ENCODE results near the gene CD27. TPM values are rescaled to one million over a fixed set of nuclear protein-coding genes. Genes with fewer than 3 reads are reported as not detected.

Gene CD27
- total RNA-seq, 1 donor from 2014 or later = not detected

DNA sequence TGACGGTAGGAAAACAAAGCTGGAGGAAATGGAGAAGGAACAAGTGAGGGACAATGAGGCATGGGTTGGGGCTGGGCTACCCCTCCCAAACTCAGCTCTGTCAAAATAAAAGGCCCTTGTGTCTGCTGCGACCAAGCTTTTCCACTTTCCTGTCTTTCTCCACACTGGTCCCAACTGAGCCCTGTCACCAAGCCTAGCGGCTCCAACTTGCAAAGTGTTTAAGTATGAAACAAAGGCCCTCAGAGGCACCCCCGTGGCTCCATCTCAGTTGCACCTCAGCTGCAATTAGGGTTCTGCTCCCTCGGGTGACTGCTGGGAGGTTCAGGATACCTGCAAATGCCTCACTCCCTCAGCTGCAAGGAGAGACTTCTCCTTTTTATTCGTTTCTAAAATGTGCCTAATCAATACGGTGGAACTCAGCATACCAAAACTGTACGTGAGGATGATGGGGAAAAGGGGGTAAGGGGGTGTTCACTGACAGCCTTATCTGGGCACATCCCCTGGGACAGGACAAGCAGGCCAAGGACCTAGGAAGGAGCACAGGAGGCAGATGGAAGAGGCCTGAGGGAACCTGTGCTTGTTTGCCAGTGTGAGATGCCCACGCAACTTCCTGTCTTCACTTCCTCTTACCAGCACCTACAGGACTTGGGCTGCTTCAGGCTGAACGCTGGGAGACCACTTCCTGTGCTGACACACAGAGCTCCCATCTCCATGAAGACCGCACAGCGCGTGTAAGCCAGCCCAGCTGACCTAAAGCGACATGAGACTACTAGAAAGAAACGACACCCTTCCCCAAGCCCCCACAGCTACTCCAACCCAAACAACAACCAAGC is 16.9 kb downstream of the CD27 start:
- Histone ChIP-seq H3K79me2 (ENCODE audit: low read depth) (no peaks in the 10 kb centered on the region), H3K27me3 (no peaks in the 10 kb centered on the region), H3K27ac (no peak overlapping the region), H3K4me2 (no peak overlapping the region), H3K36me3 (no peaks in the 10 kb centered on the region), H3F3A (ENCODE audit: low read depth) (peaks cover 7% of the 10 kb centered on the region), H3K9ac (no peak overlapping the region), H2AFZ (replicated peaks) (no peak overlapping the region), H3K4me1 (no peaks in the 10 kb centered on the region), H4K20me1 (ENCODE audit: low read depth) (no peaks in the 10 kb centered on the region), H3K4me3 (no peak overlapping the region), H3K9me3 (ENCODE audit: low read depth) (no peaks in the 10 kb centered on the region)
- no peak for DNase-seq (ENCODE audit: low spot score)
- no peaks in the 10 kb centered on the region for H3K9me3 Mint-ChIP-seq
- no peak overlapping the region for H3K4me3 Mint-ChIP-seq
- H3K27ac Mint-ChIP-seq = peak overlapping the region; percentile 43
- TF ChIP-seq EZH2 (IDR thresholded peaks at IDR 0.05) = no peak
- TF ChIP-seq, protein P1, sequence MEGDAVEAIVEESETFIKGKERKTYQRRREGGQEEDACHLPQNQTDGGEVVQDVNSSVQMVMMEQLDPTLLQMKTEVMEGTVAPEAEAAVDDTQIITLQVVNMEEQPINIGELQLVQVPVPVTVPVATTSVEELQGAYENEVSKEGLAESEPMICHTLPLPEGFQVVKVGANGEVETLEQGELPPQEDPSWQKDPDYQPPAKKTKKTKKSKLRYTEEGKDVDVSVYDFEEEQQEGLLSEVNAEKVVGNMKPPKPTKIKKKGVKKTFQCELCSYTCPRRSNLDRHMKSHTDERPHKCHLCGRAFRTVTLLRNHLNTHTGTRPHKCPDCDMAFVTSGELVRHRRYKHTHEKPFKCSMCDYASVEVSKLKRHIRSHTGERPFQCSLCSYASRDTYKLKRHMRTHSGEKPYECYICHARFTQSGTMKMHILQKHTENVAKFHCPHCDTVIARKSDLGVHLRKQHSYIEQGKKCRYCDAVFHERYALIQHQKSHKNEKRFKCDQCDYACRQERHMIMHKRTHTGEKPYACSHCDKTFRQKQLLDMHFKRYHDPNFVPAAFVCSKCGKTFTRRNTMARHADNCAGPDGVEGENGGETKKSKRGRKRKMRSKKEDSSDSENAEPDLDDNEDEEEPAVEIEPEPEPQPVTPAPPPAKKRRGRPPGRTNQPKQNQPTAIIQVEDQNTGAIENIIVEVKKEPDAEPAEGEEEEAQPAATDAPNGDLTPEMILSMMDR (IDR thresholded peaks at IDR 0.05) = no peak
- no peak for TF ChIP-seq EZH2phosphoT487 (IDR thresholded peaks at IDR 0.05)
- H3K27me3 Mint-ChIP-seq (ENCODE audit: insufficient read depth, low read depth) = peaks cover 4% of the 10 kb centered on the region
- H3K36me3 Mint-ChIP-seq = peaks cover 11% of the 10 kb centered on the region
- peaks cover 3% of the 10 kb centered on the region for H3K4me1 Mint-ChIP-seq

DNA sequence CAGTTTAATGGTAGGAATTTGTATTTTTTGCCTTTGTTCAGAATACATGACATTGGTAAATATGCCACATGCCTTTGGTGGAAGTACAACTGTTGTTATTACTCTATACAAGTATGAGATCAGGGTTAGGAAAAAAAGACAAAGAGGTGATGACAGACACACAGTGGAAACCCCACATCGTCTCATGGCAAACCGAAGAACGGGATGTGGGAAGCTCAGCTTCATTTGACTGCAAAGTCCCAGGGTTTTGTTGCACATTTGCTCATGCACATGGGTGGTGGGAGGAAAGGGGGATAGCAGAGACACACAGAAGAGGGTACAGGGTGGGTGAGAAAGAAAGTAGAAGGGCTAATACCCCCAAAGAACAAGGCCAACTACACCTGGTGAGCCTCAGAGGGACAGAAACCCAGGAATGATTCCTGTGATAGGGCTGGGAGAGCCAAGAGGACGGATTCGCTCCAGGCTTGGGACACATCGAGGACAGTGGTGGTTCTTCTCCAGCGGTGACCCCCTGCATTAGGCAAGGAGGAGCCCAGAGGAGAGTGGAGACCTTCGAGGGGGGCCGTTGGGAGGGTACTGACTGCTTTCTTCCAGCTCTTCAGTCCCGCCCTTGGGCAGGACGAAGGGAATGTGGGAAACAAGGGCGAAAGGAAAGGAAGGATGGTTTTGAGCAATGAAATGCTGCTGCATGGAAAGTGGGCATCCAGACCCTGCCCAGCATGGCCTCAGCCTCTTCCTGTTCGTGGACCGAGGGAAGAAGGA is 17.7 kb downstream of the CD27 start:
- H3K9me3 ChIP-seq (ENCODE audit: low read depth) = no peaks in the 10 kb centered on the region
- H3K4me3 Mint-ChIP-seq = no peak overlapping the region
- H3K79me2 ChIP-seq (ENCODE audit: low read depth) = no peaks in the 10 kb centered on the region
- H3K27ac Mint-ChIP-seq = peak overlapping the region; percentile 43
- no peak overlapping the region for H3K27ac ChIP-seq
- no peak for TF ChIP-seq EZH2 (IDR thresholded peaks at IDR 0.05)
- TF ChIP-seq EZH2phosphoT487 (IDR thresholded peaks at IDR 0.05) = no peak
- TF ChIP-seq, protein P1 (IDR thresholded peaks at IDR 0.05) = no peak
- H3K4me1 Mint-ChIP-seq = peaks cover 3% of the 10 kb centered on the region
- peaks cover 4% of the 10 kb centered on the region for H3K27me3 Mint-ChIP-seq (ENCODE audit: insufficient read depth, low read depth)
- H3K4me3 ChIP-seq = no peak overlapping the region
- H3K4me2 ChIP-seq = no peak overlapping the region
- no peaks in the 10 kb centered on the region for H4K20me1 ChIP-seq (ENCODE audit: low read depth)
- no peak overlapping the region for H3K9ac ChIP-seq
- DNase-seq (ENCODE audit: low spot score) = no peak
- H3K36me3 Mint-ChIP-seq = peaks cover 11% of the 10 kb centered on the region
- H3K36me3 ChIP-seq = no peaks in the 10 kb centered on the region
- no peak overlapping the region for H2AFZ ChIP-seq (replicated peaks)
- H3K27me3 ChIP-seq = no peaks in the 10 kb centered on the region
- peaks cover 7% of the 10 kb centered on the region for H3F3A ChIP-seq (ENCODE audit: low read depth)
- no peaks in the 10 kb centered on the region for H3K9me3 Mint-ChIP-seq
- no peaks in the 10 kb centered on the region for H3K4me1 ChIP-seq

DNA sequence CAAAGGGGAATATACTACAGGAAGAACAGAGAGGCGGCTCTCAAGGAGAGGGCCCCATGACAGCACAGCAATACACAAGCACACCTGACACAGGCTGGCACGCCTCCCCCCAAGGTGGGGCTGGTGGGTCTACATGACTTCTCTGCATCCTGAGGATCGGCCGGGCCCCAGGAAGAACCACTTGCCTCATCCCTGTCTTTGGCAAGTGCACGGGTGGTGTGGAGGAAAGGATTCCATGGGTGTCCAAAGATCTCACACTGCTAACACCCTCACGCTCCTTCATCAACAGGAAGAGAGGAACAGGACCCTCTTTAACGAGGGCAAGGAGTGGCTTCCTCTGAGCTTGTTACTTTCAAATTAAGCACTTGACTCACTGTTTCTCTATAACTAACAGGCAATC is 18.5 kb downstream of the CD27 start:
- H3K9ac ChIP-seq = no peak overlapping the region
- Mint-ChIP-seq H3K9me3 (no peaks in the 10 kb centered on the region), H3K27me3 (ENCODE audit: insufficient read depth, low read depth) (peaks cover 4% of the 10 kb centered on the region), H3K4me1 (peaks cover 3% of the 10 kb centered on the region), H3K4me3 (no peak overlapping the region), H3K27ac (no peak overlapping the region), H3K36me3 (peaks cover 11% of the 10 kb centered on the region)
- no peaks in the 10 kb centered on the region for H3K27me3 ChIP-seq
- no peak overlapping the region for H3K27ac ChIP-seq
- H3K4me1 ChIP-seq = no peaks in the 10 kb centered on the region
- DNase-seq (ENCODE audit: low spot score) = no peak
- H3K79me2 ChIP-seq (ENCODE audit: low read depth) = no peaks in the 10 kb centered on the region
- no peaks in the 10 kb centered on the region for H3K9me3 ChIP-seq (ENCODE audit: low read depth)
- no peak overlapping the region for H3K4me2 ChIP-seq
- H3K36me3 ChIP-seq = no peaks in the 10 kb centered on the region
- no peaks in the 10 kb centered on the region for H4K20me1 ChIP-seq (ENCODE audit: low read depth)
- no peak overlapping the region for H3K4me3 ChIP-seq
- H2AFZ ChIP-seq (replicated peaks) = no peak overlapping the region
- no peak for TF ChIP-seq EZH2phosphoT487 (IDR thresholded peaks at IDR 0.05)
- no peak for TF ChIP-seq EZH2 (IDR thresholded peaks at IDR 0.05)
- TF ChIP-seq, protein P1 (IDR thresholded peaks at IDR 0.05) = no peak
- peaks cover 7% of the 10 kb centered on the region for H3F3A ChIP-seq (ENCODE audit: low read depth)
